ENCODE results near the gene MRPS26. TPM values are rescaled to one million over a fixed set of nuclear protein-coding genes. Genes with fewer than 3 reads are reported as not detected.
"Not testable (repeated sequence)": the region's sequence is repeated elsewhere in the genome, so short reads cannot be mapped to it uniquely, and the experiment has no call there.

MRPS26 gene
- total RNA-seq, 2 donors from 2014 or later = 75.8 to 129 TPM

DNA sequence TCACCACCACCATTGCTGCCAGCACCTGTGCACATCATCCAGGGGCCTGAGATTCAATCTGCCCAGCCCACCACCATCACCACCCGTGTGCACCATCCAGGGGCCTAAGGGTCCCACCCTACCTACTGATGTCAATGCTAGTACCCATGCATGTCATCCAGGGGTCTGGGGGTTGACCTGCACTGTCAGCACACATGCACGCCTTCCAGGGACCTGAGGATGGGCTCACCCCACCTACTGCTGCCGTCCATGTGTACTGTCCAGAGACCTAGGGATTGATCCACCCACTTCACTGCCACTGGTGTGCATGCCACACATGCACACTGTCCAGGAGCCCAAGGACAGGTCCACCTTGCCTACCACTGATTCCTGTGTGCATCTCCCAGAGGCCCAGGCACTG lies 13.6 kb downstream of the MRPS26 start:
- H3K4me1 ChIP-seq (replicated peaks) = no peaks in the 10 kb centered on the region
- H3K4me3 ChIP-seq = no peak overlapping the region
- 88% methylated on average over 3 of the region's 3 CpGs for WGBS
- no peaks in the 10 kb centered on the region for H3K36me3 ChIP-seq
- TF ChIP-seq, protein P1, sequence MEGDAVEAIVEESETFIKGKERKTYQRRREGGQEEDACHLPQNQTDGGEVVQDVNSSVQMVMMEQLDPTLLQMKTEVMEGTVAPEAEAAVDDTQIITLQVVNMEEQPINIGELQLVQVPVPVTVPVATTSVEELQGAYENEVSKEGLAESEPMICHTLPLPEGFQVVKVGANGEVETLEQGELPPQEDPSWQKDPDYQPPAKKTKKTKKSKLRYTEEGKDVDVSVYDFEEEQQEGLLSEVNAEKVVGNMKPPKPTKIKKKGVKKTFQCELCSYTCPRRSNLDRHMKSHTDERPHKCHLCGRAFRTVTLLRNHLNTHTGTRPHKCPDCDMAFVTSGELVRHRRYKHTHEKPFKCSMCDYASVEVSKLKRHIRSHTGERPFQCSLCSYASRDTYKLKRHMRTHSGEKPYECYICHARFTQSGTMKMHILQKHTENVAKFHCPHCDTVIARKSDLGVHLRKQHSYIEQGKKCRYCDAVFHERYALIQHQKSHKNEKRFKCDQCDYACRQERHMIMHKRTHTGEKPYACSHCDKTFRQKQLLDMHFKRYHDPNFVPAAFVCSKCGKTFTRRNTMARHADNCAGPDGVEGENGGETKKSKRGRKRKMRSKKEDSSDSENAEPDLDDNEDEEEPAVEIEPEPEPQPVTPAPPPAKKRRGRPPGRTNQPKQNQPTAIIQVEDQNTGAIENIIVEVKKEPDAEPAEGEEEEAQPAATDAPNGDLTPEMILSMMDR (IDR thresholded peaks at IDR 0.05) = no peak
- no peak for TF ChIP-seq POLR2AphosphoS5 (IDR thresholded peaks at IDR 0.05)
- no peak for TF ChIP-seq POLR2A (IDR thresholded peaks at IDR 0.05)
- no peaks in the 10 kb centered on the region for H3K9me3 ChIP-seq
- DNase-seq (ENCODE audit: low spot score) = no peak
- no peak overlapping the region for H3K27ac ChIP-seq
- no peaks in the 10 kb centered on the region for H3K27me3 ChIP-seq (replicated peaks; ENCODE audit: insufficient read depth)
- intact Hi-C loops (cut with DNase I) = loop anchor here (5.0 to 10.0 kb wide), 2 partner anchors 53 to 255 kb away; no protein-coding TSS in a partner anchor

DNA sequence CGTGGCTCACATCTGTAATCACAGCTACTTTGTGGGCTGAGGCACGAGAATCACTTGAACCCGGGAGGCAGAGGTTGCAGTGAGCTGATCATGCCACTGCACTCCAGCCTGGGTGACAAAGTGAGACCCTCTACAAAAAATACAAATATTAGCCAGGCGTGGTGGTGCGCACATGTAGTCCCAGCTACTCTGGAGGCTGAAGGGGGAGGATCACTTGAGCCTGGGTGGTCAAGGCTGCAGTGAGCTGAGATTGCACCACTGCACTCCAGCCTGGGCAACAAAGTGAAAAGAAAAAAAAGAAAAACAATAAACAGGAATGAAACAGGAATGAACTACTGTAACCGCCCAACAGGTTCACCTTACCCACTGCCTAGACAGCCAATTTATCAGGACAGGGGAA lies 18.3 kb downstream of the MRPS26 start:
- H3K9me3 ChIP-seq; H3K4me1 ChIP-seq (replicated peaks); DNase-seq (ENCODE audit: low spot score); H3K27me3 ChIP-seq (replicated peaks; ENCODE audit: insufficient read depth); H3K27ac ChIP-seq; intact Hi-C loops (cut with DNase I); H3K36me3 ChIP-seq; H3K4me3 ChIP-seq: not testable (repeated sequence)
- WGBS = 80% methylated on average over 6 of the region's 6 CpGs

- no peaks in the 10 kb centered on the region for H3K4me1 ChIP-seq (replicated peaks)
- intact Hi-C loops (cut with DNase I) = no loop called here
- TF ChIP-seq, protein P1 (IDR thresholded peaks at IDR 0.05) = no peak
- TF ChIP-seq POLR2A (IDR thresholded peaks at IDR 0.05) = no peak
- no peak for TF ChIP-seq POLR2AphosphoS5 (IDR thresholded peaks at IDR 0.05)
- DNase-seq (ENCODE audit: low spot score) = no peak
- no peaks in the 10 kb centered on the region for H3K36me3 ChIP-seq
- H3K4me3 ChIP-seq = no peak overlapping the region
- H3K27me3 ChIP-seq (replicated peaks; ENCODE audit: insufficient read depth) = no peaks in the 10 kb centered on the region
- no peaks in the 10 kb centered on the region for H3K9me3 ChIP-seq
- no peak overlapping the region for H3K27ac ChIP-seq
- WGBS = 80% methylated on average over 23 of the region's 23 CpGs
These were observed 21.5 kb downstream of the MRPS26 start for GRCh38 chr20:3067139-3068014.

DNA sequence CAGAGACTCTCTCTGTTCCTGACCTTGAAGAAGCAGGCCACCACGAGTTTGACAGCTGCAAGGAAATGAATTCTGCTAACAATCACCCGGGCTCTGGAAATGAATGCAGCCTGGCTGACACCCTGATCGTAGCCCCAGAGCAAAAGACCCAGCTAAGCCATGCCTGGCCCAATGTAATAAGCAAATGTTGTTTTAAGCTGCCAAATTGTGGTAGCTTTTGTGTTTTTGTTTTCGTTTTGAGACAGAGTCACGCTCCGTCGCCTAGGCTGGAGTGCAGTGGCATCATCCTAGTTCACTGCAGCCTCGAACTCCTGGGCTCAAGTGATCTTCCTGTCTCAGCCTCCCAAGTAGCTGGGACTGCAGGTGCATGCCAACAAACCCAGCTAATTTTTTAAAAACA lies 22.2 kb downstream of the MRPS26 start:
- Histone ChIP-seq H3K4me3 (no peak overlapping the region), H3K9me3 (no peaks in the 10 kb centered on the region), H3K27me3 (replicated peaks; ENCODE audit: insufficient read depth) (no peaks in the 10 kb centered on the region), H3K4me1 (replicated peaks) (no peaks in the 10 kb centered on the region), H3K36me3 (no peaks in the 10 kb centered on the region), H3K27ac (no peak overlapping the region)
- no peak for DNase-seq (ENCODE audit: low spot score)
- TF ChIP-seq, protein P1 (IDR thresholded peaks at IDR 0.05) = no peak
- TF ChIP-seq POLR2AphosphoS5 (IDR thresholded peaks at IDR 0.05) = no peak
- TF ChIP-seq POLR2A (IDR thresholded peaks at IDR 0.05) = no peak
- intact Hi-C loops (cut with DNase I) = no loop called here
- 78% methylated on average over 8 of the region's 8 CpGs for WGBS

DNA sequence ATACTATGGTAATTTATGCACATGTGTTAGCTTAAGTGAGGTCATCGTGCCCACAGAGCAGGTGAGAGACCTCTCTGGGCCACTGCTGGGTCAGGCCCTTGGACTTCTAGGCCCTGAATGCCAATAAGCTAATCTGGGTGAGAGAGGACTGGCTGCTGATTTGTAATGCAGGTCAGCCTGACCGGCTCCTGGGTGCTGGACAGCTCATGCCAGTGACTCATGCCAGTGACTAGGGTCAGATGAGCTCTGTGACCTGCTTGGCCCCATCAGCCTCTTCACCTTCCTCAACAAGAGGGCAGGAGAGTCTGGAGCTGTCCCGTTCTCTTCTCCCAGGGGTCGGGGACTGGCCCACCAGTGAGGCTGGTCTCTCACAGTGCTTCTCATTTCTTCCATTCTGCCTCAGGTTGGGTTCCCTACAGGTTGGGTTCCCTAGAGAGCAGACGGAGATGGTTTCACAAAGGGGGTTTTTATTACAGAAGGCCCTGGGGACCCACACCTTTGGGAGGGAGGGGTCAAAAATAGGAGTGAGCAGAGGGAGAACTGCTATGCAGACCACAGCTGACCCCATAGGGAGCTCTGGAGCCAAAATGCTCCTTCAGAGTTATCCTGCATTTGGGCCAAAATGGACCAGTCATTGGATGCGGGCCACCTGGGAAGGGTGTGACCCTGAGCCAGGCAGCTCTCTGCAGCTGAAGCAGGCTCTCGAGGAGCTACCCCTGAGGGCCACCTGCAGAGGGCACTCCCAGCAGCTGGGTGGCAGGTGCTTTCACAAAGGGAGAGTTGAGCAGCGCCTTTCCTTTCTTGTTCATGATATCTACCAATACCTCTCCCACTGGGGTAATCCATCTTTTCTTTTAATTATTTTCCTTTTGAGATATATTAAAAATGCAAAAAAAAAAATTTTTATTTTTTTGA lies 23.4 kb downstream of the MRPS26 start:
- Histone ChIP-seq H3K36me3 (no peaks in the 10 kb centered on the region), H3K4me1 (replicated peaks) (no peaks in the 10 kb centered on the region), H3K27me3 (replicated peaks; ENCODE audit: insufficient read depth) (no peaks in the 10 kb centered on the region), H3K27ac (no peak overlapping the region), H3K4me3 (no peak overlapping the region), H3K9me3 (no peaks in the 10 kb centered on the region)
- intact Hi-C loops (cut with DNase I) = no loop called here
- WGBS = 87% methylated on average over 8 of the region's 8 CpGs
- TF ChIP-seq, protein P1 (IDR thresholded peaks at IDR 0.05) = no peak
- TF ChIP-seq POLR2AphosphoS5 (IDR thresholded peaks at IDR 0.05) = no peak
- TF ChIP-seq POLR2A (IDR thresholded peaks at IDR 0.05) = no peak
- DNase-seq (ENCODE audit: low spot score) = no peak

Measured in prostate gland (tissue), 2 donors.